Measurements from ENCODE around the gene NPHP4. TPM values are rescaled to one million over a fixed set of nuclear protein-coding genes. Genes with fewer than 3 reads are reported as not detected.

Gene NPHP4
- total RNA-seq, 6 experiments from 2014 or later: 1.5 to 6.0 (median 2.0) TPM

GRCh38 chr1:5980314-5981008 is 11.8 kb downstream of the NPHP4 start:
- peak in 1 of 4 donors; percentile 48 for ATAC-seq
- Histone ChIP-seq H3K4me3 (no peak overlapping the region), H3K27ac (no peak overlapping the region), H3K27me3 (no peaks in the 10 kb centered on the region), H3K9me3 (no peaks in the 10 kb centered on the region), H3K4me1 (no peaks in the 10 kb centered on the region), H3K36me3 (no peaks in the 10 kb centered on the region)
- intact Hi-C loops (cut with DNase I): no loop called here
- TF ChIP-seq POLR2A (IDR thresholded peaks at IDR 0.05) (no peak), CTCF (IDR thresholded peaks at IDR 0.05) (no peak)
- 61% methylated on average over 7 of the region's 20 CpGs for WGBS (ENCODE audit: insufficient coverage, low coverage, low lambda C conversion rate, missing lambda C conversion rate)
- DNase-seq: peak in 1 of 3 donors; percentile 13

- WGBS (ENCODE audit: insufficient coverage, low coverage, low lambda C conversion rate, missing lambda C conversion rate): 73% methylated on average over 6 of the region's 16 CpGs
- no peaks in the 10 kb centered on the region for H3K27me3 ChIP-seq
- no peak overlapping the region for H3K27ac ChIP-seq
- no peak overlapping the region for H3K4me3 ChIP-seq
- H3K9me3 ChIP-seq: no peaks in the 10 kb centered on the region
- no peak for ATAC-seq
- peak in 1 of 3 donors; percentile 11 for DNase-seq
- no peak for TF ChIP-seq CTCF (IDR thresholded peaks at IDR 0.05)
- no peak for TF ChIP-seq POLR2A (IDR thresholded peaks at IDR 0.05)
- no peaks in the 10 kb centered on the region for H3K4me1 ChIP-seq
- no peaks in the 10 kb centered on the region for H3K36me3 ChIP-seq
- intact Hi-C loops (cut with DNase I): loop anchor here in 1 of 2 donors (5.0 kb wide), 1 partner anchor 472 kb away; no protein-coding TSS in a partner anchor
Observed at GRCh38 chr1:5979536-5980313, 12.5 kb downstream of the NPHP4 start.

- H3K27me3 ChIP-seq: no peaks in the 10 kb centered on the region
- TF ChIP-seq CTCF (IDR thresholded peaks at IDR 0.05): no peak
- TF ChIP-seq POLR2A (IDR thresholded peaks at IDR 0.05): no peak
- no peaks in the 10 kb centered on the region for H3K4me1 ChIP-seq
- no peaks in the 10 kb centered on the region for H3K9me3 ChIP-seq
- WGBS (ENCODE audit: insufficient coverage, low coverage, low lambda C conversion rate, missing lambda C conversion rate): no CpG with 5 or more reads among the region's 7 CpGs
- H3K27ac ChIP-seq: no peak overlapping the region
- no peaks in the 10 kb centered on the region for H3K36me3 ChIP-seq
- ATAC-seq (no peak), DNase-seq (no peak)
- H3K4me3 ChIP-seq: no peak overlapping the region
- intact Hi-C loops (cut with DNase I): loop anchor here in 1 of 2 donors (5.0 kb wide), 1 partner anchor 471 kb away; no protein-coding TSS in a partner anchor
Observed at GRCh38 chr1:5978452-5978851, 13.8 kb downstream of the NPHP4 start.

GRCh38 chr1:5977494-5978444 is 14.5 kb downstream of the NPHP4 start:
- H3K27me3 ChIP-seq: no peaks in the 10 kb centered on the region
- intact Hi-C loops (cut with DNase I): loop anchor here in 1 of 2 donors (5.0 kb wide), 1 partner anchor 470 kb away; no protein-coding TSS in a partner anchor

More at GRCh38 chr1:5977494-5978444, 14.5 kb downstream of the NPHP4 start:
- no peaks in the 10 kb centered on the region for H3K36me3 ChIP-seq
- WGBS (ENCODE audit: insufficient coverage, low coverage, low lambda C conversion rate, missing lambda C conversion rate): 73% methylated on average over 10 of the region's 26 CpGs
- DNase-seq (no peak), ATAC-seq (no peak)
- no peaks in the 10 kb centered on the region for H3K9me3 ChIP-seq
- TF ChIP-seq CTCF (IDR thresholded peaks at IDR 0.05) (no peak), POLR2A (IDR thresholded peaks at IDR 0.05) (no peak)
- H3K4me3 ChIP-seq: no peak overlapping the region
- H3K27ac ChIP-seq: no peak overlapping the region
- no peaks in the 10 kb centered on the region for H3K4me1 ChIP-seq

All from right lobe of liver (tissue), 6 donors.